Peyer's patch (tissue), 4 donors: ENCODE measurements around the gene ZDHHC24.

Experiments
- CTCF ChIP-seq, 6 experiments: fragments of 450-650 bp in 4 of 6; fragments of 200-600 bp in 2 of 6; sonication (generic) in 1 of 6; IDR thresholded peaks; one replicate each; pipeline ENCODE4 v1.5.1; 2017 to 2019; ENCODE audit warnings: antibody characterized with exemption in 6 of 6, mild to moderate bottlenecking in 3 of 6, moderate library complexity in 1 of 6
- POLR2A ChIP-seq, 2 donors: fragments of 450-650 bp; IDR thresholded peaks; one replicate each; pipeline ENCODE4 v1.5.1; 2017; ENCODE audit warnings: antibody characterized with exemption in 2 of 2, mild to moderate bottlenecking in 2 of 2, moderate library complexity in 2 of 2

- TF ChIP-seq CTCF (IDR thresholded peaks at IDR 0.05) (peak in 3 of 6 experiments; percentile 4 to 17 (median 12)), POLR2A (IDR thresholded peaks at IDR 0.05) (no peak)
These were observed 54.4 kb downstream of the ZDHHC24 start for GRCh38 chr11:66491315-66491935.
